DND-41 (cell line): ENCODE data around the gene PCDH9.

Source experiments
- CTCF ChIP-seq: IDR thresholded peaks from 2 replicates; pipeline ENCODE4 v1.5.1; 2012; ENCODE audit warnings: borderline replicate concordance, low read length, moderate library complexity, mild to moderate bottlenecking; ENCODE audit not compliant: poor library complexity, severe bottlenecking; ENCODE audit errors: extremely low read depth
- EZH2 ChIP-seq: IDR thresholded peaks from 3 replicates; pipeline ENCODE4 v1.6.1; 2012; ENCODE audit warnings: borderline replicate concordance, low read depth, mild to moderate bottlenecking, moderate library complexity, low read length, inconsistent platforms; ENCODE audit not compliant: severe bottlenecking

- no peak for TF ChIP-seq EZH2
- no peak for TF ChIP-seq CTCF
Observed at GRCh38 chr13:66875264-66875663, 354.9 kb downstream of the PCDH9 start.
